H1 (cell line): Measurements from ENCODE around the gene RALGAPA2. TPM values are rescaled to one million over a fixed set of nuclear protein-coding genes. Genes with fewer than 3 reads are reported as not detected.
A peak's percentile ranks its signal among the peaks of the same experiment; 100 is the strongest.

Source experiments
- CTCF ChIA-PET: fragments of 300-600 bp; sonication (Branson Sonifier 250); formaldehyde crosslinking; loops from one replicate; lab custom pipeline; 2021; ENCODE audit not compliant: partially characterized antibody; lab: Charles Lee
- POLR2A ChIA-PET: fragments of 300-600 bp; sonication (Branson Sonifier 250); formaldehyde crosslinking; loops from one replicate; lab custom pipeline; 2021; ENCODE audit warnings: inconsistent platforms; ENCODE audit not compliant: partially characterized antibody; lab: Charles Lee
- DNase-seq, 2 experiments: peaks; one replicate each; pipeline versions ENCODE4 v3.0.0 to v3.0.0-alpha.2; 2010 to 2022; ENCODE audit warnings: low spot score in 2 of 2, low read depth in 1 of 2, mixed read lengths in 1 of 2
- FAIRE-seq: peaks from 2 replicates; lab custom pipeline; 2011; peaks lifted over from hg19 to GRCh38; lab: Jason Lieb, UNC
- H2AFZ ChIP-seq: 2 replicates; pipeline ENCODE4 v1.8.1; 2012; ENCODE audit warnings: low read length, inconsistent platforms
- H2AK5ac ChIP-seq: 2 replicates; pipeline ENCODE4 v1.6.1; 2013; ENCODE audit warnings: low read depth, low read length
- H2BK120ac ChIP-seq: replicated peaks from 2 replicates; pipeline ENCODE3; 2013; ENCODE audit warnings: low read depth, low read length, inconsistent platforms
- H2BK12ac ChIP-seq: 2 replicates; pipeline ENCODE4 v1.6.1; 2013; ENCODE audit warnings: low read depth, low read length
- H2BK15ac ChIP-seq: 2 replicates; pipeline ENCODE4 v1.6.1; 2013; ENCODE audit warnings: low read length
- H2BK20ac ChIP-seq: 2 replicates; pipeline ENCODE4 v1.6.1; 2013; ENCODE audit warnings: low read length
- H2BK5ac ChIP-seq: 2 replicates; pipeline ENCODE4 v1.6.1; 2013; ENCODE audit warnings: low read depth, low read length
- H3K14ac ChIP-seq: 2 replicates; pipeline ENCODE4 v1.6.1; 2013; ENCODE audit warnings: inconsistent platforms; ENCODE audit not compliant: insufficient read length
- H3K18ac ChIP-seq: 2 replicates; pipeline ENCODE4 v1.6.1; 2013; ENCODE audit warnings: low read length; ENCODE audit errors: extremely low read depth
- H3K23ac ChIP-seq: 2 replicates; pipeline ENCODE4 v1.6.1; 2013; ENCODE audit warnings: inconsistent platforms; ENCODE audit not compliant: insufficient read length
- H3K23me2 ChIP-seq: 2 replicates; pipeline ENCODE4 v1.6.1; 2013; ENCODE audit warnings: low read depth, low read length
- H3K27ac ChIP-seq: 2 replicates; pipeline ENCODE4 v1.6.1; 2011; ENCODE audit warnings: low read depth, low read length, inconsistent platforms
- H3K27me3 ChIP-seq, 4 experiments: replicated peaks in 1 of 4; 1 replicate in 1 of 4; 2 replicates in 3 of 4; pipeline versions ENCODE4 v1.6.1 to v1.8.1; 2011 to 2013; ENCODE audit warnings: low read length in 3 of 4, mild to moderate bottlenecking in 3 of 4, inconsistent platforms in 2 of 4, mixed read lengths in 2 of 4, moderate library complexity in 1 of 4; ENCODE audit not compliant: control insufficient read depth in 3 of 4, insufficient read depth in 3 of 4; ENCODE audit errors: extremely low read depth in 1 of 4
- H3K36me3 ChIP-seq, 4 experiments: 2 replicates each; pipeline versions ENCODE4 v1.6.1 to v1.8.1; 2011 to 2013; ENCODE audit warnings: mild to moderate bottlenecking in 4 of 4, low read length in 3 of 4, moderate library complexity in 2 of 4, control low read depth in 1 of 4, inconsistent platforms in 1 of 4; ENCODE audit not compliant: insufficient read depth in 4 of 4, control insufficient read depth in 2 of 4
- H3K4ac ChIP-seq: replicated peaks from 2 replicates; pipeline ENCODE3; 2013; ENCODE audit warnings: low read length, low read depth, mixed read lengths, inconsistent platforms; ENCODE audit not compliant: insufficient read length
- H3K4me1 ChIP-seq, 4 experiments: replicated peaks in 1 of 4; 1 replicate in 1 of 4; 2 replicates in 3 of 4; pipeline versions ENCODE4 v1.6.1 to v1.8.1; 2011 to 2013; ENCODE audit warnings: low read length in 3 of 4, inconsistent platforms in 2 of 4, mixed read lengths in 1 of 4; ENCODE audit not compliant: insufficient read depth in 4 of 4, control insufficient read depth in 3 of 4
- H3K4me2 ChIP-seq, 2 experiments: 2 replicates each; pipeline versions ENCODE4 v1.6.1 to v1.8.1; 2011 to 2013; ENCODE audit warnings: low read depth in 2 of 2, low read length in 2 of 2, control low read depth in 1 of 2, inconsistent platforms in 1 of 2, mild to moderate bottlenecking in 1 of 2; ENCODE audit not compliant: insufficient read depth in 1 of 2
- H3K4me3 ChIP-seq, 4 experiments: fragments of 200-600, 300-600 bp in 1 of 4; sonication (generic), shearing (Covaris generic), sonication (Bioruptor Twin) in 1 of 4; 2 replicates each; pipeline versions ENCODE4 v1.5.1 to v1.8.1; 2011 to 2016; ENCODE audit warnings: low read length in 4 of 4, low read depth in 3 of 4, control low read depth in 2 of 4, inconsistent platforms in 2 of 4, mild to moderate bottlenecking in 2 of 4, mixed read lengths in 1 of 4, moderate library complexity in 1 of 4; ENCODE audit not compliant: insufficient read depth in 2 of 4; ENCODE audit errors: extremely low read depth in 1 of 4
- H3K56ac ChIP-seq: replicated peaks from 2 replicates; pipeline ENCODE3; 2013; ENCODE audit warnings: low read depth, mild to moderate bottlenecking, mixed read lengths, low read length, inconsistent platforms; ENCODE audit not compliant: insufficient read length
- H3K79me1 ChIP-seq: 2 replicates; pipeline ENCODE4 v1.6.1; 2013; ENCODE audit warnings: low read depth, low read length, control low read depth
- H3K79me2 ChIP-seq, 2 experiments: 2 replicates each; pipeline versions ENCODE4 v1.6.1 to v1.8.1; 2012 to 2013; ENCODE audit warnings: low read length in 2 of 2, mild to moderate bottlenecking in 2 of 2, inconsistent platforms in 1 of 2; ENCODE audit not compliant: insufficient read depth in 2 of 2, control insufficient read depth in 1 of 2
- H3K9ac ChIP-seq, 4 experiments: replicated peaks in 1 of 4; 1 replicate in 1 of 4; 2 replicates in 3 of 4; pipeline versions ENCODE4 v1.6.1 to v1.8.1; 2011 to 2013; ENCODE audit warnings: low read depth in 3 of 4, low read length in 3 of 4, control low read depth in 2 of 4, mild to moderate bottlenecking in 2 of 4, moderate library complexity in 2 of 4, inconsistent platforms in 1 of 4; ENCODE audit errors: extremely low read depth in 1 of 4
- H3K9me3 ChIP-seq, 2 experiments: 2 replicates each; pipeline versions ENCODE4 v1.6.1 to v1.8.1; 2012 to 2013; ENCODE audit warnings: mild to moderate bottlenecking in 2 of 2, moderate library complexity in 2 of 2, control low read depth in 1 of 2, inconsistent platforms in 1 of 2, low read depth in 1 of 2, low read length in 1 of 2, mixed read lengths in 1 of 2; ENCODE audit not compliant: insufficient read depth in 2 of 2
- H4K20me1 ChIP-seq, 2 experiments: replicated peaks in 1 of 2; 2 replicates each; pipeline versions ENCODE3 to v1.8.1; 2011 to 2013; ENCODE audit warnings: inconsistent platforms in 2 of 2, low read length in 2 of 2, mild to moderate bottlenecking in 1 of 2; ENCODE audit not compliant: insufficient read depth in 2 of 2, control insufficient read depth in 1 of 2
- H4K5ac ChIP-seq: 2 replicates; pipeline ENCODE4 v1.6.1; 2013; ENCODE audit warnings: low read length, low read depth, mixed read lengths, inconsistent platforms; ENCODE audit not compliant: insufficient read length
- H4K8ac ChIP-seq: 2 replicates; pipeline ENCODE4 v1.8.0; 2013; ENCODE audit warnings: mild to moderate bottlenecking, moderate library complexity, low read length, inconsistent platforms; ENCODE audit not compliant: insufficient read depth; ENCODE audit errors: extremely low read depth
- H4K91ac ChIP-seq: replicated peaks from 2 replicates; pipeline ENCODE3; 2013; ENCODE audit warnings: low read length, mixed read lengths, inconsistent platforms; ENCODE audit not compliant: insufficient read length
- ASH2L ChIP-seq: fragments of 200-600, 300-600 bp; sonication (generic); IDR thresholded peaks from one replicate; pipeline ENCODE4 v1.7.1; 2017; ENCODE audit warnings: low read length
- CHD1 ChIP-seq: IDR thresholded peaks from 2 replicates; pipeline ENCODE4 v1.6.1; 2012; ENCODE audit warnings: low read depth, low read length, improper control_type of control experiment
- GTF2F1 ChIP-seq: IDR thresholded peaks from 2 replicates; pipeline ENCODE4 v1.6.1; 2012; ENCODE audit warnings: low read depth, low read length, improper control_type of control experiment, borderline replicate concordance
- KDM1A ChIP-seq: fragments of 200-600, 300-600 bp; sonication (generic); IDR thresholded peaks from 2 replicates; pipeline ENCODE4 v1.7.1; 2016; ENCODE audit warnings: mild to moderate bottlenecking, low read length, borderline replicate concordance
- POLR2A ChIP-seq, 2 experiments: IDR thresholded peaks; 1 replicate in 1 of 2; 2 replicates in 1 of 2; pipeline ENCODE4 v1.6.1; 2011; ENCODE audit warnings: low read depth in 2 of 2, low read length in 2 of 2, mild to moderate bottlenecking in 2 of 2; ENCODE audit errors: control extremely low read depth in 1 of 2
- SP1 ChIP-seq: IDR thresholded peaks from 2 replicates; pipeline ENCODE4 v1.6.1; 2011; ENCODE audit warnings: low read depth, low read length
- TAF1 ChIP-seq: IDR thresholded peaks from 2 replicates; pipeline ENCODE4 v1.6.1; 2011; ENCODE audit warnings: mild to moderate bottlenecking, low read depth, low read length
- WGBS, 2 experiments: shearing (Covaris generic) in 1 of 2; methylation state at CpG; one replicate each; pipeline versions ENCODE4 v1.1.6 to v1.1.7; 2013 to 2015; ENCODE audit warnings: low lambda C conversion rate in 2 of 2, mixed read lengths in 2 of 2, inconsistent platforms in 1 of 2, low coverage in 1 of 2, missing lambda C conversion rate in 1 of 2; ENCODE audit not compliant: insufficient replicate concordance in 2 of 2, insufficient coverage in 1 of 2, insufficient read length in 1 of 2; ENCODE audit errors: extremely low coverage in 1 of 2, missing lambda C conversion rate in 1 of 2; 5-methylcytosine and 5-hydroxymethylcytosine counted together
- polyA plus RNA-seq, 7 experiments: library from polyadenylated mRNA; depleted of rRNA in 3 of 7; stranded (reverse) in 5 of 7; unstranded in 2 of 7; fragments of >200 nt in 5 of 7; fragments of 200-250 nt in 2 of 7; gene quantifications; 1 replicate in 5 of 7; 2 replicates in 1 of 7; 4 replicates in 1 of 7; pipeline versions ENCODE4 v1.2.1 to v1.2.3, GENCODE V29; 2011 to 2013; ENCODE audit warnings: missing spikeins in 2 of 7, mixed read lengths in 2 of 7
- total RNA-seq: library from RNA; stranded (reverse); fragmentation: NEBNext Ultra II Directional; extraction: Animal tissue kit (Norgen Biotek cat#: 25700); gene quantifications from 2 replicates; pipeline ENCODE4 v1.2.1, GENCODE V29; 2021
- TF ChIP-seq, protein P1 (sequence below), 3 experiments: IDR thresholded peaks; 1 replicate in 2 of 3; 2 replicates in 1 of 3; pipeline versions ENCODE4 v1.5.1 to v1.6.1; 2011; ENCODE audit warnings: low read length in 3 of 3, mild to moderate bottlenecking in 3 of 3, inconsistent platforms in 2 of 3, low read depth in 1 of 3, moderate library complexity in 1 of 3; ENCODE audit not compliant: insufficient read depth in 1 of 3; ENCODE audit errors: control extremely low read depth in 1 of 3

RALGAPA2 gene
- total and polyA plus RNA-seq, 2 of the 8 experiments (the other 6 are each of a cell fraction or from before 2014, with no cell fraction given): 5.1 to 25.5 TPM

DNA sequence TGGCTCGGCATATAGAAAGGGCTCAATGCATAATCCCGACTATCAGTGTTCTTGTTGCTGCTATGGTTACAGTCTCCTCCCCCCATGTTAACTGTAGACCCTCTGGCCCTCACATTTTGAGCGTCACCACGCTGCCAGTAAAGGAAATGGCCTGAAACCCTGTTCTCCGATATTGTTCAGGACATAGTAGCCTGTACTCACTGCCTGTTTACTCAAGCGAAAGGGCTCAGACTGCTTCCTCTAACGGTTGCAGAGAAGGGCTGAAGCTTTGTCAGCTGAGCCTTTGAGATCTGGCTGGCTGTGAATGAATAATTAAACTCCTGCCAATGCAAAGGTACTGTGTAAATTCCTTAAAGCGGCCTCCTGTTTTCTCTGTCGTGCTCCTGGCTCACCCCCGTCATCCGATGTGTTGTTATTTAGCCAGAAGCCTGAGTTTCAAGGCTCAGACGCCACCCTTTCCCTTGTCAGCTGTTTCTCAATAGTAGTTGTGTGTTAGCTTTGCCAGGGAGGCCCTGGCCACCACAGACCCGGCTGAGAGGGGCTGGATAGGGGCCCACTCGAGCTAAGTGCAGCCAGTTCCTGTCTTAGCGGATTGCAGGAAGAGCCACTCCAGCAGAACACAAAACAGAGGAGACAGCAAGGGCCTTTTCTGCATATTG lies 31.2 kb upstream of the RALGAPA2 start:
- no peak for TF ChIP-seq GTF2F1
- TF ChIP-seq KDM1A: no peak
- TF ChIP-seq TAF1: 0 out of 2 replicates have a peak, but pooled peaks have one; percentile 18
- TF ChIP-seq CHD1: no peak
- TF ChIP-seq SP1: no peak
- TF ChIP-seq POLR2A (IDR thresholded peaks at IDR 0.05; ENCODE audit: control extremely low read depth in 1 of 2, low read depth in 2 of 2, low read length in 2 of 2): no peak
- TF ChIP-seq, protein P1, sequence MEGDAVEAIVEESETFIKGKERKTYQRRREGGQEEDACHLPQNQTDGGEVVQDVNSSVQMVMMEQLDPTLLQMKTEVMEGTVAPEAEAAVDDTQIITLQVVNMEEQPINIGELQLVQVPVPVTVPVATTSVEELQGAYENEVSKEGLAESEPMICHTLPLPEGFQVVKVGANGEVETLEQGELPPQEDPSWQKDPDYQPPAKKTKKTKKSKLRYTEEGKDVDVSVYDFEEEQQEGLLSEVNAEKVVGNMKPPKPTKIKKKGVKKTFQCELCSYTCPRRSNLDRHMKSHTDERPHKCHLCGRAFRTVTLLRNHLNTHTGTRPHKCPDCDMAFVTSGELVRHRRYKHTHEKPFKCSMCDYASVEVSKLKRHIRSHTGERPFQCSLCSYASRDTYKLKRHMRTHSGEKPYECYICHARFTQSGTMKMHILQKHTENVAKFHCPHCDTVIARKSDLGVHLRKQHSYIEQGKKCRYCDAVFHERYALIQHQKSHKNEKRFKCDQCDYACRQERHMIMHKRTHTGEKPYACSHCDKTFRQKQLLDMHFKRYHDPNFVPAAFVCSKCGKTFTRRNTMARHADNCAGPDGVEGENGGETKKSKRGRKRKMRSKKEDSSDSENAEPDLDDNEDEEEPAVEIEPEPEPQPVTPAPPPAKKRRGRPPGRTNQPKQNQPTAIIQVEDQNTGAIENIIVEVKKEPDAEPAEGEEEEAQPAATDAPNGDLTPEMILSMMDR (IDR thresholded peaks at IDR 0.05; ENCODE audit: control extremely low read depth in 1 of 3, insufficient read depth in 1 of 3, low read depth in 1 of 3, low read length in 3 of 3): no peak
- peak; percentile 53 for TF ChIP-seq ASH2L
- TF ChIP-seq, all 59 proteins: peak for 2
- Histone ChIP-seq H3K79me2 (no peaks in the 10 kb centered on the region), H3K56ac (no peak overlapping the region), H3K36me3 (no peaks in the 10 kb centered on the region), H3K27ac (peak overlapping the region; percentile 51), H3K23me2 (no peaks in the 10 kb centered on the region), H3K14ac (no peak overlapping the region), H3K4ac (no peak overlapping the region), H4K5ac (no peak overlapping the region), H3K23ac (no peak overlapping the region), H3K4me1 (peaks cover 4 to 16% (median 13%) of the 10 kb centered on the region in 4 experiments), H4K20me1 (no peaks in the 10 kb centered on the region), H3K79me1 (no peaks in the 10 kb centered on the region), H2BK12ac (peak overlapping the region; percentile 0), H3K9me3 (peaks cover 0 to 7% of the 10 kb centered on the region in 2 experiments; a peak in 1 of 4 replicates), H4K91ac (peak overlapping the region; percentile 18), H2BK15ac (no peak overlapping the region), H2AK5ac (no peak overlapping the region), H3K18ac (peak overlapping the region; percentile 40; the same call in 1 of the 2 replicates), H3K4me3 (peak overlapping the region in 1 of 4 experiments; percentile 20; a peak in 2 of 8 replicates), H3K4me2 (peak overlapping the region; percentile 51 to 56), H3K9ac (peak overlapping the region in 2 of 4 experiments; percentile 6 to 54; a peak in 3 of 7 replicates), H2BK20ac (no peak overlapping the region; the same call in 1 of the 2 replicates), H2BK120ac (no peak overlapping the region), H2AFZ (peak overlapping the region; percentile 96), H2BK5ac (peak overlapping the region; percentile 5), H3K27me3 (no peaks in the 10 kb centered on the region; a peak in 1 of 7 replicates), H4K8ac (peak overlapping the region; percentile 90; the same call in 1 of the 2 replicates)
- peak; percentile 78 for FAIRE-seq
- peak in 1 of 2 experiments; percentile 56 for DNase-seq
- ChIA-PET CTCF (no interaction called here), POLR2A (no interaction called here)
- 31% methylated on average over 15 of the region's 15 CpGs; no CpG with 5 or more reads in 1 of the 2 experiments for WGBS, 2 experiments
